Bronchial epithelial cell (primary cell): Measurements from ENCODE around the gene C2orf92. TPM values are rescaled to one million over a fixed set of nuclear protein-coding genes. Genes with fewer than 3 reads are reported as not detected.

Experiments
- DNase-seq: peaks from one replicate; pipeline ENCODE4 v3.0.0-alpha.2; 2010; ENCODE audit warnings: low read depth
- FAIRE-seq: peaks from 2 replicates; lab custom pipeline; 2011; peaks lifted over from hg19 to GRCh38; lab: Jason Lieb, UNC
- H3K27me3 ChIP-seq: 2 replicates; pipeline ENCODE4 v1.5.1; 2011; ENCODE audit warnings: low read length; ENCODE audit not compliant: control insufficient read depth, insufficient read depth
- H3K36me3 ChIP-seq: 2 replicates; pipeline ENCODE4 v1.5.1; 2011; ENCODE audit warnings: low read length; ENCODE audit not compliant: control insufficient read depth, insufficient read depth
- H3K4me3 ChIP-seq: 2 replicates; pipeline ENCODE4 v1.5.1; 2011; ENCODE audit warnings: mild to moderate bottlenecking, low read depth, low read length, control low read depth
- CTCF ChIP-seq: IDR thresholded peaks from 2 replicates; pipeline ENCODE4 v1.5.1; 2011; ENCODE audit warnings: mild to moderate bottlenecking, moderate library complexity, low read length, control low read depth, inconsistent platforms; ENCODE audit not compliant: insufficient read depth, severe bottlenecking
- total RNA-seq: library from RNA; depleted of rRNA; stranded (reverse); fragments of >200 nt; gene quantifications from 2 replicates; pipeline ENCODE4 v1.2.1, GENCODE V29; 2014

C2orf92 gene
- total RNA-seq, 1 donor from 2014 or later, result 0.26 TPM

DNA sequence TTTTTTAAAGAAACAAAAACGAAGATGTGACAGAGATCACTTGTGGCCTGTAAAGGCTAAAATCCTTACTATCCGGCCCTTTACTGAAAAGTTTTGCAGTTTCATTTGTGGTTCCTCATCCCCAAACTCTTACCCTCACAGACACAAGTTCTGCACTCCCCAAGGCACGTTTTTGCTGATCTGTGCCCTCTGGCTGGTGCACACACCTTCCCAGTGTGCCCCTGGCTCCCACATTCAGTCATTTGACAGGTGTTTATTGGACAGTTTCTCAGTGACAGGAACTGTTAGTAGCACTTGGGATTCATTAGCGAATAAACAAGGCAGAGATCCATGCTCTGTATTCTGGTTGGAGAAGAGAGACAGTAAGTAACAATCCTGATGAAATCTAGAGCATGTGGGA is 66.7 kb downstream of the C2orf92 start:
- Histone ChIP-seq H3K27me3 (no peaks in the 10 kb centered on the region), H3K4me3 (no peak overlapping the region), H3K36me3 (no peaks in the 10 kb centered on the region)
- TF ChIP-seq CTCF, result no peak
- DNase-seq (no peak), FAIRE-seq (no peak)

- no peak for TF ChIP-seq CTCF
- no peaks in the 10 kb centered on the region for H3K36me3 ChIP-seq
- no peak for DNase-seq
- FAIRE-seq, result peak; percentile 32
- H3K27me3 ChIP-seq, result no peaks in the 10 kb centered on the region
- H3K4me3 ChIP-seq, result no peak overlapping the region
Observed at GRCh38 chr2:97736608-97737330, 67.3 kb downstream of the C2orf92 start.

DNA sequence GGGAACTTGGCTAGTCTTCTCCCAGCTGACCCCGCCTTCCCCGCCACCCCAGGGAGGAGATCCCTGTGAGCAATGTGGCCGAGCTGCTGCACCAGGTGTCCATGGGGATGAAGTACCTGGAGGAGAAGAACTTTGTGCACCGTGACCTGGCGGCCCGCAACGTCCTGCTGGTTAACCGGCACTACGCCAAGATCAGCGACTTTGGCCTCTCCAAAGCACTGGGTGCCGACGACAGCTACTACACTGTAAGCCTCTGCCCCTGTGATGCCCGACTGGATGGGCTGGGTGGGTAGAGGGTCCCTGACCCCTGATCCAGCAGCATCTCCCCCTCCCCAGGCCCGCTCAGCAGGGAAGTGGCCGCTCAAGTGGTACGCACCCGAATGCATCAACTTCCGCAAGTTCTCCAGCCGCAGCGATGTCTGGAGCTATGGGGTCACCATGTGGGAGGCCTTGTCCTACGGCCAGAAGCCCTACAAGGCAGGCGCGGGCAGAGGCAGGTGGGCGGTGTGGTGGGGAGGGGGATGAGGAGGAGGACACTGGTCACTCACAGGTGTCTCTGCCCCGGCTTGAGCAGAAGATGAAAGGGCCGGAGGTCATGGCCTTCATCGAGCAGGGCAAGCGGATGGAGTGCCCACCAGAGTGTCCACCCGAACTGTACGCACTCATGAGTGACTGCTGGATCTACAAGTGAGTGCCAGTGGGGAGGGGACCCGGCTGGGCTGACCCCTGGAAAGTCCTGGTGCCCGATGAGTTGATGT is 68.1 kb downstream of the C2orf92 start:
- no peak for TF ChIP-seq CTCF
- no peaks in the 10 kb centered on the region for H3K36me3 ChIP-seq
- H3K4me3 ChIP-seq, result no peak overlapping the region
- DNase-seq (no peak), FAIRE-seq (no peak)
- H3K27me3 ChIP-seq, result no peaks in the 10 kb centered on the region

DNA sequence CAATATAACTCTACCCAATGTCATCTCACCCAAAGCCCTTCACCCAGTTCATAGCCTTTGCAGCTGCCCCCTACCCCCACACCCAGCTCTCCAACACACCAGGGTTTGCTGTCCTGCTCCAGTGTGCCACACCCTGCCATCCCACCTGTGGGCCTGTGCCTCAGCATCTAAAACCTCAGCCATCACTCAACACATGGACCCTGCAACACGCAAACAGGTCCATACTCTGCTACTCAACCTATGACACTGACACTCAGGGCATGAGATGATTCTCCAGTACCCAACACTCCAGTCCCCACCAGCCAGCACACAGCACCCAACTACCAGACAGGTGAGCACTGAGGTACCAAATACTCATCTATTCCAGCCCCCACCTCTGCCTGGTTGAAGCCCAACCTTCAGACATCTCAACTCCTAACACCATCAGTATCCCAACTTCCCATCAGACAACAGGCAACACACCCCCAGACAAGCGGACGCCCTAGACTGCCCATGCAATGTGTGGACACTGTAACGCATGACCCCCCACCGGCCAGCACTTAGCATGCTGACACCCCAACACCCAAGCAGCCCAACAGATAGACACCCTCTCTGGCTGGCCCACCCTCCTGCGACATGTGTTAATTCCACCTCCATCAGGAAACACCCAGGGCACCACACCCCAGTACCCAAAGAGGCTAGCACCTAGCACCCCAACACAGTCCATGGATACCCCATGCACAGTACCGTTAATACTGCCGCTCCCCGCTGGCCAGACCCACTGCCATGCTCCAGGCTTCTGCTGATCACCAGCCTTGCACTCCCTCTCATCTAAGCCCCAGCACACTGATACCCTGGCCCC is 68.9 kb downstream of the C2orf92 start:
- Histone ChIP-seq H3K4me3 (no peak overlapping the region), H3K36me3 (no peaks in the 10 kb centered on the region), H3K27me3 (no peaks in the 10 kb centered on the region)
- DNase-seq, result no peak
- TF ChIP-seq CTCF, result no peak
- no peak for FAIRE-seq

GRCh38 chr2:97739020-97739892 is 69.7 kb downstream of the C2orf92 start:
- no peak for FAIRE-seq

More at GRCh38 chr2:97739020-97739892, 69.7 kb downstream of the C2orf92 start:
- no peak for DNase-seq
- Histone ChIP-seq H3K36me3 (no peaks in the 10 kb centered on the region), H3K4me3 (no peak overlapping the region), H3K27me3 (no peaks in the 10 kb centered on the region)
- no peak for TF ChIP-seq CTCF
